Raji (cell line): Measurements from ENCODE around the gene MRGPRF.

Experiments
- POLR2A ChIP-seq: IDR thresholded peaks from 2 replicates; pipeline ENCODE4 v1.6.1; 2011; ENCODE audit warnings: low read depth, low read length, control low read depth; ENCODE audit not compliant: insufficient read depth

Gene MRGPRF

GRCh38 chr11:68960294-68961071 is 52.6 kb downstream of the MRGPRF start:
- TF ChIP-seq POLR2A, result no peak

GRCh38 chr11:68959465-68960293 is 53.4 kb downstream of the MRGPRF start:
- TF ChIP-seq POLR2A, result no peak

- no peak for TF ChIP-seq POLR2A
Observed at GRCh38 chr11:68958211-68958610, 54.8 kb downstream of the MRGPRF start.

GRCh38 chr11:68956547-68957254 is 56.3 kb downstream of the MRGPRF start:
- no peak for TF ChIP-seq POLR2A

GRCh38 chr11:68956142-68956541 is 56.9 kb downstream of the MRGPRF start:
- no peak for TF ChIP-seq POLR2A

GRCh38 chr11:68955607-68955958 is 57.5 kb downstream of the MRGPRF start:
- TF ChIP-seq POLR2A, result no peak

- TF ChIP-seq POLR2A, result no peak
Observed at GRCh38 chr11:68954836-68955606, 58.0 kb downstream of the MRGPRF start.
